HEK293T (cell line): Measurements from ENCODE around the gene LRWD1.
"Not testable (repeated sequence)": the region's sequence is repeated elsewhere in the genome, so short reads cannot be mapped to it uniquely, and the experiment has no call there.

Source experiments
- ARNT ChIP-seq: fragments of 450-650 bp; IDR thresholded peaks from 2 replicates; pipeline ENCODE4 v1.6.1; 2017; ENCODE audit warnings: mild to moderate bottlenecking
- ELF4 ChIP-seq: fragments of 450-650 bp; IDR thresholded peaks from 2 replicates; pipeline ENCODE4 v1.6.1; 2017; ENCODE audit warnings: antibody characterized with exemption
- FOXA1 ChIP-seq: fragments of 450-650 bp; IDR thresholded peaks from 2 replicates; pipeline ENCODE4 v1.6.1; 2016; ENCODE audit warnings: mild to moderate bottlenecking
- HDGF ChIP-seq: fragments of 450-650 bp; IDR thresholded peaks from 2 replicates; pipeline ENCODE4 v1.6.1; 2017; ENCODE audit warnings: antibody characterized with exemption, borderline replicate concordance
- NFRKB ChIP-seq: fragments of 450-650 bp; IDR thresholded peaks from 2 replicates; pipeline ENCODE4 v1.6.1; 2016; ENCODE audit warnings: mild to moderate bottlenecking, moderate library complexity
- SP1 ChIP-seq: fragments of 450-650 bp; IDR thresholded peaks from 2 replicates; pipeline ENCODE4 v1.6.1; 2017
- TARDBP ChIP-seq: fragments of 450-650 bp; IDR thresholded peaks from 2 replicates; pipeline ENCODE4 v1.6.1; 2016
- TF ChIP-seq, protein P1 (sequence below): fragments of 450-650 bp; IDR thresholded peaks from 2 replicates; pipeline ENCODE4 v1.6.1; 2016

- TF ChIP-seq ARNT, HDGF, TARDBP, SP1, ELF4, FOXA1, NFRKB: not testable (repeated sequence)
- TF ChIP-seq, protein P1, sequence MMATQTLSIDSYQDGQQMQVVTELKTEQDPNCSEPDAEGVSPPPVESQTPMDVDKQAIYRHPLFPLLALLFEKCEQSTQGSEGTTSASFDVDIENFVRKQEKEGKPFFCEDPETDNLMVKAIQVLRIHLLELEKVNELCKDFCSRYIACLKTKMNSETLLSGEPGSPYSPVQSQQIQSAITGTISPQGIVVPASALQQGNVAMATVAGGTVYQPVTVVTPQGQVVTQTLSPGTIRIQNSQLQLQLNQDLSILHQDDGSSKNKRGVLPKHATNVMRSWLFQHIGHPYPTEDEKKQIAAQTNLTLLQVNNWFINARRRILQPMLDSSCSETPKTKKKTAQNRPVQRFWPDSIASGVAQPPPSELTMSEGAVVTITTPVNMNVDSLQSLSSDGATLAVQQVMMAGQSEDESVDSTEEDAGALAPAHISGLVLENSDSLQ, result not testable (repeated sequence)
Measured at GRCh38 chr7:102497308-102497707, 32.5 kb downstream of the LRWD1 start.
